Glutamatergic neuron (in vitro differentiated cells): ENCODE results near the gene SLC66A2. TPM values are rescaled to one million over a fixed set of nuclear protein-coding genes. Genes with fewer than 3 reads are reported as not detected.

Experiments
- DNase-seq: peaks from one replicate; pipeline ENCODE4 v3.0.0; 2022
- H3K27ac Mint-ChIP-seq: one replicate; pipeline ENCODE4 v1.8.0; 2020; ENCODE audit warnings: mild to moderate bottlenecking, mixed read lengths, inconsistent platforms; ENCODE audit not compliant: unreplicated experiment
- H3K27me3 Mint-ChIP-seq: one replicate; pipeline ENCODE4 v1.8.0; 2020; ENCODE audit warnings: mild to moderate bottlenecking, moderate library complexity, mixed read lengths, inconsistent platforms; ENCODE audit not compliant: unreplicated experiment
- H3K36me3 Mint-ChIP-seq: one replicate; pipeline ENCODE4 v1.8.0; 2020; ENCODE audit warnings: mild to moderate bottlenecking, mixed read lengths, inconsistent platforms; ENCODE audit not compliant: unreplicated experiment
- H3K4me1 Mint-ChIP-seq: one replicate; pipeline ENCODE4 v1.8.0; 2020; ENCODE audit warnings: mild to moderate bottlenecking, low read depth, mixed read lengths, inconsistent platforms; ENCODE audit not compliant: unreplicated experiment
- H3K4me3 Mint-ChIP-seq: one replicate; pipeline ENCODE4 v1.8.0; 2020; ENCODE audit warnings: mild to moderate bottlenecking, mixed read lengths, inconsistent platforms; ENCODE audit not compliant: unreplicated experiment
- H3K9me3 Mint-ChIP-seq: one replicate; pipeline ENCODE4 v1.8.0; 2020; ENCODE audit warnings: mild to moderate bottlenecking, moderate library complexity, mixed read lengths, inconsistent platforms; ENCODE audit not compliant: unreplicated experiment
- total RNA-seq: library from RNA; stranded (reverse); fragmentation: NEBNext Ultra II Directional; extraction: Animal tissue kit (Norgen Biotek cat#: 25700); gene quantifications from one replicate; pipeline ENCODE4 v1.2.1, GENCODE V29; 2021; ENCODE audit not compliant: unreplicated experiment
- TF ChIP-seq, protein P1 (sequence below): fragments of 200-600 bp; sonication (generic); IDR thresholded peaks from one replicate; pipeline ENCODE4 v1.5.0; 2021; ENCODE audit not compliant: partially characterized antibody, unreplicated experiment

The SLC66A2 gene
- total RNA-seq, 1 donor from 2014 or later, result 56.6 TPM

DNA sequence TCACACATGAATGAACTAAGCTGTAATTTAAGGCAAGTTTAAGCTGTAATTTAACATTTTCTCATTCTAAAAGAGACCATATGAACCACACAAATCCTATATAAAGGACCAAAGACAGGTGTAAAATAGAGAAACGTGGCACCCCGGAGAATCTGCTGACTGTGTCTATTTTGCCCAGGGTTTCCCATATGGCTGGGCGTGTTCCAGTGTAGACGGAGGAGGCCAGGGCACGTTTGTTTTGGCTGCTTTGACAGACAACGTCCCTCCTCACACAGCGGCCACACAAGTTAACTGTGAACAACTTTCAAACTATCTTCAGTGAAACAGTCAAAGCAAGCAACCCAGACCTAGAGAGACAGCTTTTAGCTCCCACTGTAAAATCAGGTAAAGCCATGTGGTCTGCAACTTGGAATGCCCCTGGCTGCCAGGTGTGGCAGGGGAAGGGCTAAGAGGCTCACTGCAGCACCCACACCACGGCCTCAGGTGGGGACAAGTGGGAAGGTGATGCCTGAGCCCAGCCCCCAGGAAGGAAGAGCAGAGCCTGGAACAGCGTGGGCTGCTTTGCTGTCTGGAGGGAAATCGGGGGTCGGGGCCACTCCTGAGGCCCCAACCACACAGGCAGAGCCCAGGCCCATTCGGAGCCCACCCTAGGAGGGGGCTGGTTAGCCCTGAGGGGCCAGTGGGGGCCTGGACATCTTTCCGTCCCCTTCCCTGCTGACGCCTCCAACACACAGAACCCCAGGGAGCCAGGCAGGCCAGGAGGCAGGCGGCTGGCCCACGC lies 40.7 kb downstream of the SLC66A2 start:
- DNase-seq, result no peak
- Mint-ChIP-seq H3K36me3 (peaks cover 33% of the 10 kb centered on the region), H3K4me3 (peak overlapping the region; percentile 21), H3K9me3 (peaks cover 19% of the 10 kb centered on the region), H3K4me1 (peaks cover 10% of the 10 kb centered on the region), H3K27me3 (peaks cover 9% of the 10 kb centered on the region), H3K27ac (peak overlapping the region; percentile 75)
- TF ChIP-seq, protein P1, sequence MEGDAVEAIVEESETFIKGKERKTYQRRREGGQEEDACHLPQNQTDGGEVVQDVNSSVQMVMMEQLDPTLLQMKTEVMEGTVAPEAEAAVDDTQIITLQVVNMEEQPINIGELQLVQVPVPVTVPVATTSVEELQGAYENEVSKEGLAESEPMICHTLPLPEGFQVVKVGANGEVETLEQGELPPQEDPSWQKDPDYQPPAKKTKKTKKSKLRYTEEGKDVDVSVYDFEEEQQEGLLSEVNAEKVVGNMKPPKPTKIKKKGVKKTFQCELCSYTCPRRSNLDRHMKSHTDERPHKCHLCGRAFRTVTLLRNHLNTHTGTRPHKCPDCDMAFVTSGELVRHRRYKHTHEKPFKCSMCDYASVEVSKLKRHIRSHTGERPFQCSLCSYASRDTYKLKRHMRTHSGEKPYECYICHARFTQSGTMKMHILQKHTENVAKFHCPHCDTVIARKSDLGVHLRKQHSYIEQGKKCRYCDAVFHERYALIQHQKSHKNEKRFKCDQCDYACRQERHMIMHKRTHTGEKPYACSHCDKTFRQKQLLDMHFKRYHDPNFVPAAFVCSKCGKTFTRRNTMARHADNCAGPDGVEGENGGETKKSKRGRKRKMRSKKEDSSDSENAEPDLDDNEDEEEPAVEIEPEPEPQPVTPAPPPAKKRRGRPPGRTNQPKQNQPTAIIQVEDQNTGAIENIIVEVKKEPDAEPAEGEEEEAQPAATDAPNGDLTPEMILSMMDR, result no peak

DNA sequence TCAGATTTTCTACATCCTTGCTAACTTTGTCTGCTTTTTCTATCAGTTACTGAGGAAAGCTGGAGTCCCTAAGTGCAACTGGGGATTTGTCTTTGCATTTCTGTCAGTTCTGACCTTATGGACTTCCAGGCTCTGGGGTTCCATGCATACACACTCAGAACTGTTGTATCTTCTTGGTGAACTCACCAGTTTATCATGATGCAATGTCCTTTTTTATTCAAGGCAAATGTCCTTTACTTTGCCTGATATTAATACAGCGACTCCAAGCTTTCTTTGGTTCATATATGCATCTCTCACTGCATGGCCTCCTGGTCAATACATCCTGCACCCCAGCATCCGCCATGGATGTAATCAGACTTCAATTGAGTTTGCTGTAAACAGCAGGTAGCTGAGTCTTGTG lies 44.7 kb downstream of the SLC66A2 start:
- H3K36me3 Mint-ChIP-seq, result peaks cover 40% of the 10 kb centered on the region
- TF ChIP-seq, protein P1, result no peak

DNA sequence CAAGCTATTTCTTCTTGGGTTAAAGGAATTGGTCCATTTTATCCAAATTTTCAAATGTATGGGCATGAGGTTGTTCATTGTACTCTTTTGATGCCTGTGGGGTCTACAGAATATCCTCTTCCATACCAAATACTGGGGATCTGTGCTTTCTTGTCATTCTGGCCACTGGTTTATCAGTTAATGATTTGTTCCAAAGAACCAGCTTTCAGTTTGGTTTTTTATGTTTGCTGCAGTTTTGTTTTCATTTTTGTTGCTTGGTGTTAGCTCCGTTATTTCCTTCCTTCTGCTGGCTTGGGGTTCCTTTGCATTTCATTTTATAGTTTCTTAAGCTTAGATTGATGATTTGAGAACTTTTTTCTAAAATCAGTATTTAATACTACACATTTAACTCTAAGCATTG lies 45.5 kb downstream of the SLC66A2 start:
- TF ChIP-seq, protein P1, result no peak
- Mint-ChIP-seq H3K4me3 (no peak overlapping the region), H3K27me3 (peaks cover 6% of the 10 kb centered on the region), H3K9me3 (peaks cover 19% of the 10 kb centered on the region), H3K27ac (no peak overlapping the region), H3K36me3 (peaks cover 44% of the 10 kb centered on the region), H3K4me1 (peaks cover 5% of the 10 kb centered on the region)
- DNase-seq, result no peak

More for the DNA sequence above, 44.7 kb downstream of the SLC66A2 start:
- DNase-seq, result no peak
- peaks cover 5% of the 10 kb centered on the region for H3K4me1 Mint-ChIP-seq
- peaks cover 18% of the 10 kb centered on the region for H3K9me3 Mint-ChIP-seq
- no peak overlapping the region for H3K27ac Mint-ChIP-seq
- H3K4me3 Mint-ChIP-seq, result no peak overlapping the region
- H3K27me3 Mint-ChIP-seq, result peaks cover 3% of the 10 kb centered on the region

DNA sequence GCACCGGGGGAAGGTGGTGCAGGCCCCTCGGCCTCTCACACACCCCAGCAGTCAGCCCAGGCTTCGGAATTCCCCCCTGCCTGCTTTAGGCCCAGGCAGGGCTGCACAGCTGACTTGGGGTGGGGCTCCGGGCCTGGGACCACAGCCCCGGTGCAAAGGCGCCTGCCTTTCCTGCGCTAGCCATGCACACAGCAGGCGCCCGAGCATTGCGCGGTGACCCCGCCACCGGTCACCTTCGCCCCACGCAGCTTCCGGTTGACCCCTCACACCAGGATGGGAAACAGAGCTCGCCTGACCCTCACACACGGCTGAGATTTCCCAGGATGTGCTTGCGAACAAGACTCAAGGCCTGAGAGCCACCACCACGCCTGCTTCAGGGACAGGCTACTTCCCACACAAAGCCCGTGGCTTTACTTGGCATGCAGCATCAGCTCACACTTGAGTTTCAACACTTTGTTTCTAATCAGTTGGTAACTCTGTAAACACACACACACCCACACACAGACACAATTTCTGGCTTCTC lies 46.0 kb downstream of the SLC66A2 start:
- Mint-ChIP-seq H3K27ac (no peak overlapping the region), H3K36me3 (peaks cover 46% of the 10 kb centered on the region), H3K27me3 (peaks cover 7% of the 10 kb centered on the region), H3K9me3 (peaks cover 16% of the 10 kb centered on the region), H3K4me1 (peaks cover 1% of the 10 kb centered on the region), H3K4me3 (no peak overlapping the region)
- TF ChIP-seq, protein P1, result no peak
- no peak for DNase-seq
